ENCODE data around the gene CRISPLD2.

GRCh38 chr16:84949772-84950436 is 130.1 kb downstream of the CRISPLD2 start:
- TF ChIP-seq CTCF (conservative IDR thresholded peaks at IDR 0.05 in 1 of 2, IDR thresholded peaks at IDR 0.05 in 1 of 2; ENCODE audit: extremely low read depth in 1 of 2, insufficient read depth in 1 of 2, low read depth in 1 of 2, low read length in 2 of 2): no peak
- TF ChIP-seq EZH2 (IDR thresholded peaks at IDR 0.05; ENCODE audit: borderline replicate concordance, low read length): no peak
